ENCODE measurements around the gene ITGB3. TPM values are rescaled to one million over a fixed set of nuclear protein-coding genes. Genes with fewer than 3 reads are reported as not detected.
A peak's percentile ranks its signal among the peaks of the same experiment; 100 is the strongest.

Gene ITGB3
- total RNA-seq, 1 donor: 39.8 TPM

- Histone ChIP-seq H3K4me1 (ENCODE audit: insufficient read depth, low read length) (peaks cover 50% of the 10 kb centered on the region), H4K20me1 (ENCODE audit: insufficient read depth, low read length) (no peaks in the 10 kb centered on the region), H3K79me2 (ENCODE audit: insufficient read depth, low read length) (peaks cover 3% of the 10 kb centered on the region), H3K27me3 (ENCODE audit: insufficient read depth, low read length) (no peaks in the 10 kb centered on the region), H3K36me3 (ENCODE audit: insufficient read depth, low read length) (no peaks in the 10 kb centered on the region), H2AFZ (ENCODE audit: low read length) (no peak overlapping the region), H3K4me3 (ENCODE audit: insufficient read depth, low read length) (no peak overlapping the region), H3K9me3 (ENCODE audit: low read depth, low read length) (no peaks in the 10 kb centered on the region), H3K27ac (ENCODE audit: low read depth, low read length) (no peak overlapping the region), H3K4me2 (ENCODE audit: insufficient read depth, low read length) (no peak overlapping the region)
- DNase-seq (ENCODE audit: insufficient read length, low spot score, missing footprints): no peak
- no peak for TF ChIP-seq CTCF (IDR thresholded peaks at IDR 0.05; ENCODE audit: extremely low read depth, low read depth, low read length)
These were observed 17.5 kb downstream of the ITGB3 start for GRCh38 chr17:47270946-47271705.

- Histone ChIP-seq H2AFZ (ENCODE audit: low read length) (no peak overlapping the region), H3K4me3 (ENCODE audit: insufficient read depth, low read length) (no peak overlapping the region), H3K4me2 (ENCODE audit: insufficient read depth, low read length) (no peak overlapping the region), H3K27ac (ENCODE audit: low read depth, low read length) (no peak overlapping the region), H3K36me3 (ENCODE audit: insufficient read depth, low read length) (no peaks in the 10 kb centered on the region), H3K9me3 (ENCODE audit: low read depth, low read length) (no peaks in the 10 kb centered on the region), H3K27me3 (ENCODE audit: insufficient read depth, low read length) (no peaks in the 10 kb centered on the region), H4K20me1 (ENCODE audit: insufficient read depth, low read length) (no peaks in the 10 kb centered on the region), H3K4me1 (ENCODE audit: insufficient read depth, low read length) (peaks cover 47% of the 10 kb centered on the region), H3K79me2 (ENCODE audit: insufficient read depth, low read length) (peaks cover 3% of the 10 kb centered on the region)
- no peak for DNase-seq (ENCODE audit: insufficient read length, low spot score, missing footprints)
- no peak for TF ChIP-seq CTCF (IDR thresholded peaks at IDR 0.05; ENCODE audit: extremely low read depth, low read depth, low read length)
These were observed 18.9 kb downstream of the ITGB3 start for GRCh38 chr17:47272491-47272890.

- no peaks in the 10 kb centered on the region for H3K9me3 ChIP-seq (ENCODE audit: low read depth, low read length)
- no peak overlapping the region for H3K4me3 ChIP-seq (ENCODE audit: insufficient read depth, low read length)
- no peaks in the 10 kb centered on the region for H4K20me1 ChIP-seq (ENCODE audit: insufficient read depth, low read length)
- peaks cover 3% of the 10 kb centered on the region for H3K79me2 ChIP-seq (ENCODE audit: insufficient read depth, low read length)
- no peak overlapping the region for H3K4me2 ChIP-seq (ENCODE audit: insufficient read depth, low read length)
- no peak overlapping the region for H2AFZ ChIP-seq (ENCODE audit: low read length)
- DNase-seq (ENCODE audit: insufficient read length, low spot score, missing footprints): no peak
- H3K27me3 ChIP-seq (ENCODE audit: insufficient read depth, low read length): no peaks in the 10 kb centered on the region
- no peak overlapping the region for H3K27ac ChIP-seq (ENCODE audit: low read depth, low read length)
- H3K36me3 ChIP-seq (ENCODE audit: insufficient read depth, low read length): no peaks in the 10 kb centered on the region
- peaks cover 44% of the 10 kb centered on the region for H3K4me1 ChIP-seq (ENCODE audit: insufficient read depth, low read length)
- no peak for TF ChIP-seq CTCF (IDR thresholded peaks at IDR 0.05; ENCODE audit: extremely low read depth, low read depth, low read length)
These were observed 19.6 kb downstream of the ITGB3 start for GRCh38 chr17:47273245-47273644.

- Histone ChIP-seq H3K27ac (ENCODE audit: low read depth, low read length) (peak overlapping the region; percentile 65), H3K4me3 (ENCODE audit: insufficient read depth, low read length) (no peak overlapping the region), H3K79me2 (ENCODE audit: insufficient read depth, low read length) (peaks cover 3% of the 10 kb centered on the region), H3K4me2 (ENCODE audit: insufficient read depth, low read length) (no peak overlapping the region), H4K20me1 (ENCODE audit: insufficient read depth, low read length) (no peaks in the 10 kb centered on the region), H3K27me3 (ENCODE audit: insufficient read depth, low read length) (no peaks in the 10 kb centered on the region), H2AFZ (ENCODE audit: low read length) (no peak overlapping the region), H3K4me1 (ENCODE audit: insufficient read depth, low read length) (peaks cover 51% of the 10 kb centered on the region), H3K9me3 (ENCODE audit: low read depth, low read length) (no peaks in the 10 kb centered on the region), H3K36me3 (ENCODE audit: insufficient read depth, low read length) (no peaks in the 10 kb centered on the region)
- DNase-seq (ENCODE audit: insufficient read length, low spot score, missing footprints): no peak
- no peak for TF ChIP-seq CTCF (IDR thresholded peaks at IDR 0.05; ENCODE audit: extremely low read depth, low read depth, low read length)
These were observed 20.9 kb downstream of the ITGB3 start for GRCh38 chr17:47274319-47275069.
